ENCODE measurements around the gene E2F8.
"Not testable (repeated sequence)": the region's sequence is repeated elsewhere in the genome, so short reads cannot be mapped to it uniquely, and the experiment has no call there.

Gene E2F8

DNA sequence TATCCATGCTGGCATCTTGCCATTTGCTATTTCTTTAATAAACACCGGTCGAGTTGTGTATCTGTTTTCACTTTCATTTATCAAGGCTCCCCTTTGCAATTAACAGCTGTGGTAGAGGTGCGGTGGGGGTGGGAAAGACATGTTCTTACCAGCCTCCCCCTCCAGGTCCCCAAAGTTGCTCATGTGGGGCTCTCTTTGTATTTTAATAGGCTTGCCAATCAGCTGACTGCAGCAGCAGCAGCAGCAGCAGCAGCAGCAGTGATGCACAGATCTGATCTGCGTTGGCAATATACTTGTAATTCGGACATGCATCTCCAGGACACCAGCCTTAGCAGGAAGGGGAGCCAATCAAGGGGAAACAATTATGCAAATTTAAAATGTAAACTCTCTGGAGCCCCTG, 40.3 kb upstream of the E2F8 start:
- H3K4me3 ChIP-seq (ENCODE audit: low read depth, low read length) = no peak overlapping the region
- TF ChIP-seq, protein P1, sequence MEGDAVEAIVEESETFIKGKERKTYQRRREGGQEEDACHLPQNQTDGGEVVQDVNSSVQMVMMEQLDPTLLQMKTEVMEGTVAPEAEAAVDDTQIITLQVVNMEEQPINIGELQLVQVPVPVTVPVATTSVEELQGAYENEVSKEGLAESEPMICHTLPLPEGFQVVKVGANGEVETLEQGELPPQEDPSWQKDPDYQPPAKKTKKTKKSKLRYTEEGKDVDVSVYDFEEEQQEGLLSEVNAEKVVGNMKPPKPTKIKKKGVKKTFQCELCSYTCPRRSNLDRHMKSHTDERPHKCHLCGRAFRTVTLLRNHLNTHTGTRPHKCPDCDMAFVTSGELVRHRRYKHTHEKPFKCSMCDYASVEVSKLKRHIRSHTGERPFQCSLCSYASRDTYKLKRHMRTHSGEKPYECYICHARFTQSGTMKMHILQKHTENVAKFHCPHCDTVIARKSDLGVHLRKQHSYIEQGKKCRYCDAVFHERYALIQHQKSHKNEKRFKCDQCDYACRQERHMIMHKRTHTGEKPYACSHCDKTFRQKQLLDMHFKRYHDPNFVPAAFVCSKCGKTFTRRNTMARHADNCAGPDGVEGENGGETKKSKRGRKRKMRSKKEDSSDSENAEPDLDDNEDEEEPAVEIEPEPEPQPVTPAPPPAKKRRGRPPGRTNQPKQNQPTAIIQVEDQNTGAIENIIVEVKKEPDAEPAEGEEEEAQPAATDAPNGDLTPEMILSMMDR (IDR thresholded peaks at IDR 0.05; ENCODE audit: control insufficient read depth, extremely low read depth, insufficient read depth) = no peak
- no peak for DNase-seq (ENCODE audit: low read depth)

DNA sequence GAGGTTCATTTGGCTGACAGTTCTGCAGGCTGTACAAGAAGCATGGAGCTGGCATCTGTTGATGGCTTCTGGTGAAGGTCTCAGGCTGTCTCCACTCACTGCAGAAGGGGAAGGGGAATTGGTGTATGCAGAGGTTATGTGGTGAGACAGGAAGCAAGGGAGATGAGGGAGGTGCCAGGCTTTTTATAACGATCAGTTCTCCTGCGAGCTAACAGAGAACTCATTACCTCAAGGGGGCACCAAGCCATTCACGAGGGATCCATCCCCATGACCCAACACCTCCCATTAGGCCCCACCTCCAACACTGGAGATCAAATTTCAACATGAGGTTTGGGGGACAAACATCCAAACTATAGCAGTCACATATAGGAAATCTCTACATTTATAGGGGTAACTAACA, 38.7 kb upstream of the E2F8 start:
- no peak for DNase-seq (ENCODE audit: low read depth)
- no peak overlapping the region for H3K4me3 ChIP-seq (ENCODE audit: low read depth, low read length)
- TF ChIP-seq, protein P1 (IDR thresholded peaks at IDR 0.05; ENCODE audit: control insufficient read depth, extremely low read depth, insufficient read depth) = peak; percentile 6; the same call in 1 of the 2 replicates

DNA sequence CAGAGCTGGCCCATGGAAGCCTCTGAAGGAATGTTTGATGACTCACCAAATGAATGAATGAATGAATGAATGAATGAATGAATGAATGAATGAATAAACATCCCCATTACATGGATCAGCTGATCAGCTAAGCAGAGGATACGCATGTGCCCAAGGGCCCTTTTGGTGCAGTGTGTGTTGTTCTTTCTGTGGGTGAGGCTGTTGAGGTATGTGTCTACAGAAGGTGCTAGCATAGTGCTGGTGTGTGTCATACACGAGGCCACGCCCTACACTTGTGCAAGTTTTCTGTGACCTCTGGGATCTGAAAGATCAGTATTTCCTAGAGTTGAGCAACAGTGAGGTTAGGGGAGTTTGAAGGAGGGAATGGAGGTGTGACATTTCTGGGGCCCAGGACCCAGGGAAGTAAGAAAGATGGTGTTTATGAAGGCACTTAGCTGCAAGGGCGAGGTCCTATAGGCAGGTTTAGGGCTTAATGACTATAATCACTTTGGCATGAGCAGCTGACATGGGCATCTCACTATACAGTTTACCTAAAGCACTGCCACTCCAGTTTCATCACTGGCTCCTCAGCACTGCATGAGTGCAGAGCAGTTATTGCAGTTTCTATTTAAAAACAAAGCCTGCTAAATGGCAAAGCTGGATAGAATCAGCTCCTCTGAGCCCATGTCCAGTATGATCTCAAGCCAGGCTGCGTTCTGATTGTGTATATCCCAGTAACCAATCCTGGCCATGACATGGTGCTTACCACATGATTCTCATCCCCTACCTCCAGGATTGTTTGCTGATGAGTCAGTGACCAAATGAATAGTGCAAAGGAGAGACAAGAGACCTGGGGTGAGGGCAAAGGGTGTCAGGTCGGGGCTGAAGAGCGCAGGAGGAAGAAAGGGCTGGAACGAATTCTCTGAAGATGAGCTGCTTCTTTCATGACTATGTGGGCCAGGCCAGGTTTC, 36.4 kb upstream of the E2F8 start:
- H3K4me3 ChIP-seq (ENCODE audit: low read depth, low read length) = no peak overlapping the region
- TF ChIP-seq, protein P1 (IDR thresholded peaks at IDR 0.05; ENCODE audit: control insufficient read depth, extremely low read depth, insufficient read depth) = no peak
- no peak for DNase-seq (ENCODE audit: low read depth)

DNA sequence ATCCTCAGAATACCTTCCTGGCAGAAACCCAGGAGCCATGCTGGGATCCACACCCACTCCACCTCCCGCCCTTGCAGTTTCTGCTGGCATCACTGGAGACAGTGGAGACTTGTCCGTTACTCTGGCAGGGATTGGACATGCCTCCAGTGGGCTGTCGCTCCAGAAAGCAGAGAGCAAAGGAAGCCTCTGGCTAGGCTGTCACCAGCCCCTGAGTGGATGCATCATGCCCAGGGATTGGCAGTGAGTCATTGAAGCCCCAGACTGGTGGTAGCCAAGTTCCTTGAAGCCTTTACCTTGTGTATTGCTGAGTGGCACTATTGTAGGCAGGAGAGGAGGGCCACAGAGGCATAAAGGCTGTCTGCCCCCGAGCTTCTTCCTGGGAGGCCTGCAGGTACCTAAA, 34.8 kb upstream of the E2F8 start:
- TF ChIP-seq, protein P1 (IDR thresholded peaks at IDR 0.05; ENCODE audit: control insufficient read depth, extremely low read depth, insufficient read depth) = no peak
- DNase-seq (ENCODE audit: low read depth) = no peak
- no peak overlapping the region for H3K4me3 ChIP-seq (ENCODE audit: low read depth, low read length)

DNA sequence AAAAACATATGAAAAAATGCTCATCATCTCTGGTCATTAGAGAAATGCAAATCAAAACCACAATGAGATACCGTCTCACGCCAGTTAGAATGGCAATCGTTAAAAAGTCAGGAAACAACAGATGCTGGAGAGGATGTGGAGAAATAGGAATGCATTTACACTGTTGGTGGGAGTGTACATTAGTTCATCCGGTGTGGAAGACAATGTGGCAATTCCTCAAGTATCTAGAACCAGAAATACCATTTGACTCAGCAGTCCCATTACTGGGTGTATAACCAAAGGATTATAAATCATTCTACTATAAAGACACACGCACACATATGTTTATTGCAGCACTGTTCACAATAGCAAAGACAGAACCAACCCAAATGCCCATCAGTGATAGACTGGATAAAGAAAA, 32.5 kb upstream of the E2F8 start:
- DNase-seq (ENCODE audit: low read depth); H3K4me3 ChIP-seq (ENCODE audit: low read depth, low read length): not testable (repeated sequence)

DNA sequence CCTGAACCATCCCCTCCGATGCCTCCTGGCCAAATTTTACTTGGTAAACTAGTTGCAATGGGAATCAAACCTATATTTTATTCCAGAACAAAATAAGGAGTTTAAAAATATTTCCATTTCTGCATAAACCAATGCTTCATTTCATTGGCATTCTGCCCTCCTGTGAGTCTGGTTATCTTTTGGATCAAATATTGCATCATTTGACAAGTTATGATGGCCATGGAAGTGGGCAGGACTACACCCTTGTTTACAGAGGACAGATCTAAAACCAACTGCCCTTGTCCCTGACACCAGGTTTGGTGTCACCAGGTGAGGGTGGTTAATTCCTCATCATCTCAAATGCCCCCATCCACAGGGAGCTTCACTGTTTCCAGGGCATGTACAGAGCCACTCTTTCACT, 28.2 kb upstream of the E2F8 start:
- TF ChIP-seq, protein P1 (IDR thresholded peaks at IDR 0.05; ENCODE audit: control insufficient read depth, extremely low read depth, insufficient read depth) = no peak
- no peak for DNase-seq (ENCODE audit: low read depth)
- no peak overlapping the region for H3K4me3 ChIP-seq (ENCODE audit: low read depth, low read length)

DNA sequence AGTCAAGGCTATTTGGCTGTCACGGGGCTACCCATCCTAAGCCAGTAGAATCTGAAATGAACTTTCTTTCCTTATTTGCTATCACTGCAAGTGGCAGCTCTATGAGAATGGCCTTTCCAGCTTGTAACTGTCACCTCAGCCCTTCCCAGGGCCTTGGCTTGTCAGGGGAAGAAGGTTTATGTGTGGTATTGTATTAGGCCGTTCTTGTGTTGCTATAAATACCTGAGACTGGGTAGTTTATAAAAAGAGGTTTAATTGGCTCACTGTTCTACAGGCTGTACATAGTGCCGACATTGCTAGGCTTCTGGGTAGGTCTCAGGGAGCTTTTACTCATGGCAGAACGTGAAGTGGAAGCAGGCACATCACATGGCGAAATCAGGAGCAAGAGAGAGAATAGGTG, 26.8 kb upstream of the E2F8 start:
- H3K4me3 ChIP-seq (ENCODE audit: low read depth, low read length) = no peak overlapping the region
- DNase-seq (ENCODE audit: low read depth) = no peak
- TF ChIP-seq, protein P1 (IDR thresholded peaks at IDR 0.05; ENCODE audit: control insufficient read depth, extremely low read depth, insufficient read depth) = no peak
